Uterine smooth muscle cell (primary cell): ENCODE measurements around the gene THOC7. TPM values are rescaled to one million over a fixed set of nuclear protein-coding genes. Genes with fewer than 3 reads are reported as not detected.

Source experiments
- total RNA-seq: library from RNA; depleted of rRNA; stranded (reverse); fragments of >200 nt; gene quantifications from 2 replicates; pipeline ENCODE4 v1.2.3, GENCODE V29; 2014

Gene THOC7
- total RNA-seq = 39.1 and 43.5 TPM in 2 replicates

DNA sequence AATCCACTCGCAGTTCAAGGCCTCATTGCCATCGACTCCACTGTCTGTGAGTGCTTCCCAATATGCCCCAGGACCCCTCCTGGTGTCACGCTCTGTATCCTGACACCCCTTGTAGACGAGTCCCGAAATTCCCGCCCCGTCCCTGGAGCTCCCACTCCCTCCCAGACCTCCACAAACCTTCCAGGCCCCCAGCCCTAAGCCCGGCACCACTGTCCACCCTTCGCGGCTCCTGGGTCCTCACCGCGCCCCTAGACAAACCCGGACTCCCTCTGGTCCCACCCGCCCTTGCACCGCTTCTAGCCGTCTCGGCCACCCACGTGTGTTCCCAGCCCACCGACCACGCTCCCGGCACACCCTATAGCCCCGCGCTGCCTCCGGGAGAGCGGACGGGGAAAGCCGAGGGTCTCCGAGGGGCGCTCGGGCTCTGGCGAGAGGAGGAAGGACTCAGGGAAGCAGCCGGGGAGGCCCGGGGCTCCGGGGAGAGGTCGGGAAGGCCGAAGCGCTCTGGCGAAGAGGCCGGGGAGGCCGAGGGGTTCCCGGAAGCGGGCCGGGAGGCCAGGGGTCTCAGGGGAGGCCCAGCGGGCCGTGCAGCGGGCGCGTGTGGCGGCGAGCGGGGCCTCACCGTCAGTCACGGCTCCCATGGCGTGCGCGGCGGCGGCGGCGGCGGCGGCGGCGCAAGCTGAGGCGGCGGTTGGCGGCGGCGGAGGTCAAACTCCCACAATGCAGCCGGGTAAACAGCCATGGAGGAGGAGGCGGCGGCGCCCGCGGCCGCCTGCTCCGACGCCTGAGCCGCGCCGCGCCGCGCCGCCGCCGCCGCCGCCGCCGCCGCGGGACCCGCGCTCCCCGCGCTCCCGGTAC lies at the start of gene THOC7, which contains the start of gene ATXN7:
Gene THOC7 (minus strand): TSS at position 656 of the 858 bp plus-strand sequence. CDS start 15 bp downstream, at position 641.
Gene ATXN7 (plus strand): TSS at position 718 of the 858 bp plus-strand sequence. CDS start 48,732 bp downstream, outside the sequence.

GRCh38 chr3:63911873-63912767 lies 48.5 kb upstream of the THOC7 start, which contains the start of gene SCAANT1:
TSS of gene SCAANT1 (minus strand) at chr3:63912383.

GRCh38 chr3:63819151-63819398 lies 44.5 kb downstream of the THOC7 start, which contains the start of gene C3orf49:
TSS of gene C3orf49 (plus strand) at chr3:63819299. CDS start at chr3:63819472, 173 bp downstream.

Other genes with a start within 250 kb of the THOC7 start
- not detected in 2 replicates for gene SNTN, start 211.1 kb downstream of the THOC7 start, total RNA-seq
- gene C3orf49, start 44.5 kb downstream of the THOC7 start, total RNA-seq = not detected in 2 replicates
- 11.9 and 14.3 TPM in 2 replicates for gene ATXN7, start 62 bp upstream of the THOC7 start, total RNA-seq
- not detected in 2 replicates for gene SCAANT1, start 48.6 kb upstream of the THOC7 start, total RNA-seq
- gene PSMD6, start 159.7 kb upstream of the THOC7 start, total RNA-seq = 86.9 and 154 TPM in 2 replicates